Mucosa of rectum (tissue), 2 donors: Measurements from ENCODE around the gene FAM168A.

Experiments used
- H3K27ac ChIP-seq, 2 donors: one replicate each; pipeline ENCODE4 v1.7.0; 2013; ENCODE audit warnings: inconsistent platforms in 2 of 2, low read depth in 2 of 2, low read length in 2 of 2
- H3K27me3 ChIP-seq, 2 donors: one replicate each; pipeline ENCODE4 v1.7.0; 2013; ENCODE audit warnings: low read length in 2 of 2; ENCODE audit not compliant: control insufficient read depth in 2 of 2, insufficient read depth in 2 of 2
- H3K36me3 ChIP-seq, 2 donors: one replicate each; pipeline ENCODE4 v1.7.0; 2013; ENCODE audit warnings: low read length in 2 of 2; ENCODE audit not compliant: control insufficient read depth in 2 of 2, insufficient read depth in 2 of 2
- H3K4me1 ChIP-seq, 2 donors: one replicate each; pipeline ENCODE4 v1.7.0; 2013; ENCODE audit warnings: low read length in 2 of 2, mild to moderate bottlenecking in 1 of 2; ENCODE audit not compliant: control insufficient read depth in 2 of 2, insufficient read depth in 2 of 2
- H3K4me3 ChIP-seq, 2 donors: one replicate each; pipeline ENCODE4 v1.7.0; 2013; ENCODE audit warnings: low read length in 2 of 2
- H3K9ac ChIP-seq, 2 donors: one replicate each; pipeline ENCODE4 v1.7.0; 2013; ENCODE audit warnings: low read length in 2 of 2, low read depth in 1 of 2, mild to moderate bottlenecking in 1 of 2
- H3K9me3 ChIP-seq, 2 donors: one replicate each; pipeline ENCODE4 v1.7.0; 2013; ENCODE audit warnings: low read length in 2 of 2; ENCODE audit not compliant: control insufficient read depth in 2 of 2
- donor health status: healthy.
- donor health status: Normal muscosa, but diverticular disease.

The FAM168A gene

DNA sequence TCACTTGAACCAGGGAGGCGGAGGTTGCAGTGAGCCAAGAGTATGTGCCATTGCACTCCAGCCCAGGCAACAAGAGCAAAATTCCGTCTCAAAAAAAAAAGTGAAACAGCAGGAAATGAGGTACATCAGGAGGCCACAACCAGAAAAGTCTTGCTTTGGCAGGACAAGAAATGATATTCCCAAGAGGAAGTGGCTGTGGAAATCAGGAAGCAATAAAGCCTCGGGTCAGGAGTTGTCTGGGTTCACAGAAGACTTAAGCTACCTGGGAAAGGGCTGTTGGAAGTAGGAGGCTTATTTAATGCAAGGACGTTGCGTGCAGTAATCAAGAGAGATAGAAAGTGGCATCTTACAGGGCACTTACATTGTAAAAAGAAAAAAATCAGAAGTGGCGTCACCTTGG is 231.0 kb downstream of the FAM168A start:
- Histone ChIP-seq H3K36me3 (peaks cover 0 to 7% of the 10 kb centered on the region in 2 donors), H3K4me1 (peaks cover 2 to 3% of the 10 kb centered on the region in 2 donors), H3K9ac (no peak overlapping the region), H3K27ac (no peak overlapping the region), H3K27me3 (no peaks in the 10 kb centered on the region), H3K4me3 (peak overlapping the region in 1 of 2 donors; percentile 20), H3K9me3 (no peaks in the 10 kb centered on the region)

GRCh38 chr11:73366265-73366610 is 231.7 kb downstream of the FAM168A start:
- Histone ChIP-seq H3K9ac (no peak overlapping the region), H3K9me3 (no peaks in the 10 kb centered on the region), H3K4me1 (peaks cover 2 to 3% of the 10 kb centered on the region in 2 donors), H3K27me3 (no peaks in the 10 kb centered on the region), H3K27ac (no peak overlapping the region), H3K4me3 (no peak overlapping the region), H3K36me3 (peaks cover 0 to 7% of the 10 kb centered on the region in 2 donors)

DNA sequence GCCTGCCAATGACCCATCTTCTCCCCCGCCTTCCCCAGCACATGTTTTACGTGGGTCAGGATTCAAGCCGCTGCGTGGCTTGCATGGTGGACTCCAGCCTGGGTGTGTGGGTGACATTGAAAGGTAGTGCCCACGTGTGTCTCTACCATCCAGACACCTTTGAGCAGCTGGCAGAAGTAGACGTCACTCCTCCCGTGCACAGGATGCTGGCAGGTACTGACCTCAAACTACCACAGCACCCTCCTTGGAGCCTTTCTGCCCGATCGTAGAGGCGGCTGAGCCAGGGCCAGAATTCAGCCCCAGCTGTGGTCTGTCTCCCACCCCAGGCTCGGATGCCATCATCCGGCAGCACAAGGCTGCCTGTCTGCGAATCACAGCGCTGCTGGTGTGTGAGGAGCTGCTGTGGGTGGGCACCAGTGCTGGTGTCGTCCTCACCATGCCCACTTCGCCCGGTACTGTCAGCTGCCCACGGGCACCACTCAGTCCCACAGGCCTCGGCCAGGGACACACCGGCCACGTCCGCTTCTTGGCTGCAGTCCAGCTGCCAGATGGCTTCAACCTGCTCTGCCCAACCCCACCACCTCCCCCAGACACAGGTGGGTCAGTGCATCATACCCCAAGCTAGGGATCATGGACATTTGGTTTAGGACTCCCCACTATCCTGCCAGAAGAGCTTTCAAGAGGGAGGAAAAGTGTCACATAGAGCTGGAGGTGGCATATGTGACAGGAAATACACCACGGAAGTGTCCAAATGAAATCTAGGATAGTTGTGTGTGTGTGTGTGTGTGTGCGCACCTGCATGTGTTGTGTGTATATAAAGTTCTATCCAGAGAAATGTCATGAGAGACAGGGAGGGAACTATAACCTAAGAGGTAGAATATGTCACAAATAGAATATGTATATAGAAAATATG is 232.3 kb downstream of the FAM168A start:
- H3K4me1 ChIP-seq = peaks cover 2 to 3% of the 10 kb centered on the region in 2 donors
- peaks cover 0 to 7% of the 10 kb centered on the region in 2 donors for H3K36me3 ChIP-seq
- no peak overlapping the region for H3K4me3 ChIP-seq

GRCh38 chr11:73363147-73363546 is 234.8 kb downstream of the FAM168A start:
- H3K4me3 ChIP-seq = no peak overlapping the region
- no peak overlapping the region for H3K9ac ChIP-seq
- H3K36me3 ChIP-seq = peaks cover 0 to 7% of the 10 kb centered on the region in 2 donors
- no peaks in the 10 kb centered on the region for H3K27me3 ChIP-seq
- H3K9me3 ChIP-seq = no peaks in the 10 kb centered on the region
- no peak overlapping the region for H3K27ac ChIP-seq
- H3K4me1 ChIP-seq = peaks cover 2 to 3% of the 10 kb centered on the region in 2 donors

More for the DNA sequence above, 232.3 kb downstream of the FAM168A start:
- Histone ChIP-seq H3K9ac (no peak overlapping the region), H3K27me3 (no peaks in the 10 kb centered on the region), H3K27ac (peak overlapping the region in 1 of 2 donors; percentile 32), H3K9me3 (no peaks in the 10 kb centered on the region)

GRCh38 chr11:73361953-73362776 is 235.7 kb downstream of the FAM168A start:
- no peaks in the 10 kb centered on the region for H3K9me3 ChIP-seq
- no peaks in the 10 kb centered on the region for H3K27me3 ChIP-seq
- H3K4me1 ChIP-seq = peaks cover 0 to 2% of the 10 kb centered on the region in 2 donors
- H3K27ac ChIP-seq = no peak overlapping the region
- H3K9ac ChIP-seq = no peak overlapping the region
- peaks cover 0 to 7% of the 10 kb centered on the region in 2 donors for H3K36me3 ChIP-seq
- no peak overlapping the region for H3K4me3 ChIP-seq

- Histone ChIP-seq H3K4me3 (no peak overlapping the region), H3K36me3 (peaks cover 0 to 7% of the 10 kb centered on the region in 2 donors), H3K27me3 (no peaks in the 10 kb centered on the region), H3K9ac (no peak overlapping the region), H3K9me3 (no peaks in the 10 kb centered on the region), H3K27ac (no peak overlapping the region), H3K4me1 (no peaks in the 10 kb centered on the region)
Observed at GRCh38 chr11:73360743-73361369, 237.1 kb downstream of the FAM168A start.

GRCh38 chr11:73359930-73360742 is 237.8 kb downstream of the FAM168A start:
- H3K27me3 ChIP-seq = no peaks in the 10 kb centered on the region
- H3K36me3 ChIP-seq = peaks cover 0 to under 1% of the 10 kb centered on the region in 2 donors
- H3K9ac ChIP-seq = no peak overlapping the region
- no peak overlapping the region for H3K4me3 ChIP-seq
- no peak overlapping the region for H3K27ac ChIP-seq
- H3K4me1 ChIP-seq = no peaks in the 10 kb centered on the region
- H3K9me3 ChIP-seq = no peaks in the 10 kb centered on the region

GRCh38 chr11:73359341-73359740 is 238.6 kb downstream of the FAM168A start:
- H3K9me3 ChIP-seq = no peaks in the 10 kb centered on the region
- no peak overlapping the region for H3K4me3 ChIP-seq
- no peaks in the 10 kb centered on the region for H3K27me3 ChIP-seq
- H3K36me3 ChIP-seq = no peaks in the 10 kb centered on the region
- no peak overlapping the region for H3K9ac ChIP-seq
- no peaks in the 10 kb centered on the region for H3K4me1 ChIP-seq
- no peak overlapping the region for H3K27ac ChIP-seq

- Histone ChIP-seq H3K4me1 (no peaks in the 10 kb centered on the region), H3K27me3 (no peaks in the 10 kb centered on the region), H3K27ac (no peak overlapping the region), H3K9me3 (no peaks in the 10 kb centered on the region), H3K4me3 (no peak overlapping the region), H3K36me3 (no peaks in the 10 kb centered on the region), H3K9ac (no peak overlapping the region)
Observed at GRCh38 chr11:73358071-73358470, 239.8 kb downstream of the FAM168A start.
